HepG2 (cell line): ENCODE data around the gene SETD1B. TPM values are rescaled to one million over a fixed set of nuclear protein-coding genes. Genes with fewer than 3 reads are reported as not detected.
A peak's percentile ranks its signal among the peaks of the same experiment; 100 is the strongest.

Experiments used
- CEBPB ChIP-seq: IDR thresholded peaks from 2 replicates; pipeline ENCODE4 v1.6.1; 2011; ENCODE audit warnings: low read depth, low read length, improper control_type of control experiment, borderline replicate concordance
- KDM6A ChIP-seq: IDR thresholded peaks from 2 replicates; pipeline ENCODE4 v1.6.1; 2016; ENCODE audit warnings: low read depth
- MAFK ChIP-seq, 2 experiments: IDR thresholded peaks in 1 of 2; conservative IDR thresholded peaks in 1 of 2; 2 replicates each; pipeline ENCODE4 v1.6.1; 2011; ENCODE audit warnings: improper control_type of control experiment in 2 of 2, low read length in 2 of 2
- MXD4 ChIP-seq: IDR thresholded peaks from 2 replicates; pipeline ENCODE4 v1.6.1; 2016; ENCODE audit warnings: mild to moderate bottlenecking, missing biosample characterization, missing genetic modification reagents
- TCF7L2 ChIP-seq: IDR thresholded peaks from 2 replicates; pipeline ENCODE4 v1.6.1; 2011; ENCODE audit warnings: mild to moderate bottlenecking, low read depth, low read length, moderate library complexity
- ZC3H13 ChIP-seq: sonication (generic); formaldehyde crosslinking; IDR thresholded peaks from 2 replicates; pipeline ENCODE4 v1.8.1; 2023; ENCODE audit warnings: mild to moderate bottlenecking, missing genetic modification reagents, moderate library complexity
- ZNF124 ChIP-seq: sonication (generic); formaldehyde crosslinking; IDR thresholded peaks from 2 replicates; pipeline ENCODE4 v1.4.0; 2020; ENCODE audit warnings: missing genetic modification reagents
- ZNF205 ChIP-seq: IDR thresholded peaks from 2 replicates; pipeline ENCODE4 v1.6.1; 2018; ENCODE audit warnings: missing biosample characterization, missing genetic modification reagents
- ZNF326 ChIP-seq: sonication (generic); formaldehyde crosslinking; IDR thresholded peaks from 2 replicates; pipeline ENCODE4 v1.4.0; 2020; ENCODE audit warnings: missing genetic modification reagents, borderline replicate concordance
- ZNF337 ChIP-seq: sonication (generic); formaldehyde crosslinking; IDR thresholded peaks from 2 replicates; pipeline ENCODE4 v1.5.1; 2020; ENCODE audit warnings: missing genetic modification reagents, low read depth, mild to moderate bottlenecking, borderline replicate concordance
- ZNF441 ChIP-seq: sonication (generic); formaldehyde crosslinking; IDR thresholded peaks from 2 replicates; pipeline ENCODE4 v1.7.0; 2021; ENCODE audit warnings: missing genetic modification reagents, borderline replicate concordance
- ZNF530 ChIP-seq: sonication (generic); formaldehyde crosslinking; IDR thresholded peaks from 2 replicates; pipeline ENCODE4 v1.5.0; 2020; ENCODE audit warnings: low read depth, mild to moderate bottlenecking, missing genetic modification reagents
- polyA plus RNA-seq, 8 experiments: library from polyadenylated mRNA; depleted of rRNA in 3 of 8; stranded (reverse) in 7 of 8; unstranded in 1 of 8; fragments of >200 nt; fragmentation: Illumina TruSeq in 4 of 8; extraction: Trizol in 4 of 8; gene quantifications; 2 replicates each; pipeline versions ENCODE4 v1.2.1 to v1.2.3, GENCODE V29; 2011 to 2016; ENCODE audit warnings: low read depth in 4 of 8, missing spikeins in 1 of 8, mixed read lengths in 1 of 8; ENCODE audit not compliant: insufficient read depth in 1 of 8
- total RNA-seq, 5 experiments: library from RNA; depleted of rRNA; stranded (reverse); fragments of >200 nt; fragmentation: Illumina TruSeq; extraction: Trizol; gene quantifications; 2 replicates each; pipeline ENCODE4 v1.2.3, GENCODE V29; 2016; ENCODE audit warnings: low read depth in 1 of 5
- TF ChIP-seq, protein P1 (sequence below): IDR thresholded peaks from 2 replicates; pipeline ENCODE4 v1.6.1; 2016; ENCODE audit warnings: mild to moderate bottlenecking, missing biosample characterization, missing genetic modification reagents
- TF ChIP-seq, protein P2 (sequence below): sonication (generic); formaldehyde crosslinking; IDR thresholded peaks from 2 replicates; pipeline ENCODE4 v1.5.1; 2020; ENCODE audit warnings: missing genetic modification reagents, mild to moderate bottlenecking, borderline replicate concordance
- TF ChIP-seq, protein P3 (sequence below): sonication (generic); formaldehyde crosslinking; IDR thresholded peaks from 2 replicates; pipeline ENCODE4 v1.5.0; 2020; ENCODE audit warnings: missing genetic modification reagents, mild to moderate bottlenecking, borderline replicate concordance
- TF ChIP-seq, protein P4 (sequence below): sonication (generic); formaldehyde crosslinking; IDR thresholded peaks from 2 replicates; pipeline ENCODE4 v1.9.0; 2021; ENCODE audit warnings: missing genetic modification reagents, borderline replicate concordance
- TF ChIP-seq, protein P5 (sequence below): sonication (generic); formaldehyde crosslinking; IDR thresholded peaks from 2 replicates; pipeline ENCODE4 v1.8.1; 2022; ENCODE audit warnings: low read depth, mild to moderate bottlenecking, missing genetic modification reagents
- TF ChIP-seq, protein P6 (sequence below), 2 experiments: fragments of 450-650 bp in 1 of 2; sonication (generic) in 1 of 2; formaldehyde crosslinking; IDR thresholded peaks; 2 replicates each; pipeline versions ENCODE4 v1.5.0 to v1.8.0; 2020 to 2022; ENCODE audit warnings: mild to moderate bottlenecking in 1 of 2, missing genetic modification reagents in 1 of 2

The SETD1B gene
- total and polyA plus RNA-seq, 2 of the 13 experiments (the other 11 are each of a cell fraction or from before 2014, with no cell fraction given), result 1.1 to 1.4 TPM

DNA sequence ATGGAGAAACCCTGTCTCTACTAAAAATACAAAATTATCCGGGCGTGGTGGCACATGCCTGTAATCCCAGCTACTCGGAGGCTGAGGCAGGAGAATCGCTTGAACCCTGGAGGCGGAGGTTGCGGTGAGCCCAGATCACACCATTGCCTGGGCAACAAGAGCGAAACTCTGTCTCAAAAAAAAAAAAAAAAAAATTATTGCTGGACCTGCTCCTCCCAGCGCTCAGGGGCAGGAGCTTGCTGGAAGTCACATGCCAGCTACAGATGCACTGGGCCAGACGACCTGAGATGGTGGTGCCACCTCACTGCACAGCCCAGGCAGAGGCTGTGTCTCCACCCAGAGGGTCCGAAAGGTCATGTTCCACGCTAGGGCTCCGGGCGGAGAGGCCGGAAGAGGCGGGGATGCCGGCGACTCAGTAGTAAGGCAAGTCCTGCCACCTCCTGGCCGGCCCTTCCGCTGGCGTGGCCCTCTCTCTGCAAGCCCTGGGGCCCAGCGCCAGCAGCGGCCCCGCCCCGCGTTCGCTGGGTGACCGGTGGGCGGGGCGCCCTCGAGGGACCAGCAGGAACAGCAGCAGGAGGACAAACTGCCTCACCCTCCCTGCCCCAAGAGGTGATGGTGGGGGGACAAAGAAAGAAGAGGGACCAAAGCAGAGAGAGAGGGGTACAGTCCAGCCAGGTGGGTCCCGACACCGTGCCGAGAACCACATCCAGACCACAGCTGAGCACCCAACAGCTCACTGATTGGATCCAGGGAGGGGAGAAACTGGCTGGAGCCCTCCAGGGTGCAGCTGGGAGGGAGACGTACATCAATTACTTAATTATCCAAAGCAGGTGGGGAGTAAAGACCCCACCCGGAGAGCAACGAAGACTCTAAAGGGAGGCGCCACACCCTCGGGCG lies 6.7 kb upstream of the SETD1B start (continued):
- TF ChIP-seq, protein P1, sequence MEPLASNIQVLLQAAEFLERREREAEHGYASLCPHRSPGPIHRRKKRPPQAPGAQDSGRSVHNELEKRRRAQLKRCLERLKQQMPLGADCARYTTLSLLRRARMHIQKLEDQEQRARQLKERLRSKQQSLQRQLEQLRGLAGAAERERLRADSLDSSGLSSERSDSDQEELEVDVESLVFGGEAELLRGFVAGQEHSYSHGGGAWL (CRISPR knock-in tag), result no peak; the same call in 1 of the 2 replicates
- TF ChIP-seq ZNF337 (no peak), ZNF441 (CRISPR knock-in tag) (no peak), ZNF124 (CRISPR knock-in tag) (no peak), ZNF205 (0 out of 2 replicates have a peak, but pooled peaks have one; percentile 72), MAFK (conservative IDR thresholded peaks at IDR 0.05 in 1 of 2, IDR thresholded peaks at IDR 0.05 in 1 of 2; ENCODE audit: low read length in 2 of 2) (no peak), ZC3H13 (CRISPR knock-in tag) (no peak), KDM6A (CRISPR knock-in tag) (no peak), CEBPB (no peak), TCF7L2 (no peak), ZNF326 (CRISPR knock-in tag) (no peak), MXD4 (CRISPR knock-in tag) (peak; percentile 52; the same call in 1 of the 2 replicates), ZNF530 (no peak)
- TF ChIP-seq, protein P2, sequence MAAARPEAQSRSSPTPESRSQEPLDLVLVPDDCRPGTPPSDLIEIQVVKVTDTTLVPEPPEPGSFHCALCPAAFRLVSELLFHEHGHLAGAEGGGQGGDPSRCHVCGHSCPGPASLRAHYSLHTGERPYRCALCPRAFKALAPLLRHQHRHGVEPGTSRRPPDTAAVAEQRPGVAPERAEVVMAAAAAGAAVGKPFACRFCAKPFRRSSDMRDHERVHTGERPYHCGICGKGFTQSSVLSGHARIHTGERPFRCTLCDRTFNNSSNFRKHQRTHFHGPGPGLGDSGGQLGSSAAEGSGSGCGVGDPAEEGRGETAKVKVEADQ, result 0 out of 2 replicates have a peak, but pooled peaks have one; percentile 39
- TF ChIP-seq, protein P3, sequence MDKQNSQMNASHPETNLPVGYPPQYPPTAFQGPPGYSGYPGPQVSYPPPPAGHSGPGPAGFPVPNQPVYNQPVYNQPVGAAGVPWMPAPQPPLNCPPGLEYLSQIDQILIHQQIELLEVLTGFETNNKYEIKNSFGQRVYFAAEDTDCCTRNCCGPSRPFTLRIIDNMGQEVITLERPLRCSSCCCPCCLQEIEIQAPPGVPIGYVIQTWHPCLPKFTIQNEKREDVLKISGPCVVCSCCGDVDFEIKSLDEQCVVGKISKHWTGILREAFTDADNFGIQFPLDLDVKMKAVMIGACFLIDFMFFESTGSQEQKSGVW, result no peak
- TF ChIP-seq, protein P4, sequence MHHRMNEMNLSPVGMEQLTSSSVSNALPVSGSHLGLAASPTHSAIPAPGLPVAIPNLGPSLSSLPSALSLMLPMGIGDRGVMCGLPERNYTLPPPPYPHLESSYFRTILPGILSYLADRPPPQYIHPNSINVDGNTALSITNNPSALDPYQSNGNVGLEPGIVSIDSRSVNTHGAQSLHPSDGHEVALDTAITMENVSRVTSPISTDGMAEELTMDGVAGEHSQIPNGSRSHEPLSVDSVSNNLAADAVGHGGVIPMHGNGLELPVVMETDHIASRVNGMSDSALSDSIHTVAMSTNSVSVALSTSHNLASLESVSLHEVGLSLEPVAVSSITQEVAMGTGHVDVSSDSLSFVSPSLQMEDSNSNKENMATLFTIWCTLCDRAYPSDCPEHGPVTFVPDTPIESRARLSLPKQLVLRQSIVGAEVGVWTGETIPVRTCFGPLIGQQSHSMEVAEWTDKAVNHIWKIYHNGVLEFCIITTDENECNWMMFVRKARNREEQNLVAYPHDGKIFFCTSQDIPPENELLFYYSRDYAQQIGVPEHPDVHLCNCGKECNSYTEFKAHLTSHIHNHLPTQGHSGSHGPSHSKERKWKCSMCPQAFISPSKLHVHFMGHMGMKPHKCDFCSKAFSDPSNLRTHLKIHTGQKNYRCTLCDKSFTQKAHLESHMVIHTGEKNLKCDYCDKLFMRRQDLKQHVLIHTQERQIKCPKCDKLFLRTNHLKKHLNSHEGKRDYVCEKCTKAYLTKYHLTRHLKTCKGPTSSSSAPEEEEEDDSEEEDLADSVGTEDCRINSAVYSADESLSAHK (CRISPR knock-in tag), result no peak
- TF ChIP-seq, protein P5, sequence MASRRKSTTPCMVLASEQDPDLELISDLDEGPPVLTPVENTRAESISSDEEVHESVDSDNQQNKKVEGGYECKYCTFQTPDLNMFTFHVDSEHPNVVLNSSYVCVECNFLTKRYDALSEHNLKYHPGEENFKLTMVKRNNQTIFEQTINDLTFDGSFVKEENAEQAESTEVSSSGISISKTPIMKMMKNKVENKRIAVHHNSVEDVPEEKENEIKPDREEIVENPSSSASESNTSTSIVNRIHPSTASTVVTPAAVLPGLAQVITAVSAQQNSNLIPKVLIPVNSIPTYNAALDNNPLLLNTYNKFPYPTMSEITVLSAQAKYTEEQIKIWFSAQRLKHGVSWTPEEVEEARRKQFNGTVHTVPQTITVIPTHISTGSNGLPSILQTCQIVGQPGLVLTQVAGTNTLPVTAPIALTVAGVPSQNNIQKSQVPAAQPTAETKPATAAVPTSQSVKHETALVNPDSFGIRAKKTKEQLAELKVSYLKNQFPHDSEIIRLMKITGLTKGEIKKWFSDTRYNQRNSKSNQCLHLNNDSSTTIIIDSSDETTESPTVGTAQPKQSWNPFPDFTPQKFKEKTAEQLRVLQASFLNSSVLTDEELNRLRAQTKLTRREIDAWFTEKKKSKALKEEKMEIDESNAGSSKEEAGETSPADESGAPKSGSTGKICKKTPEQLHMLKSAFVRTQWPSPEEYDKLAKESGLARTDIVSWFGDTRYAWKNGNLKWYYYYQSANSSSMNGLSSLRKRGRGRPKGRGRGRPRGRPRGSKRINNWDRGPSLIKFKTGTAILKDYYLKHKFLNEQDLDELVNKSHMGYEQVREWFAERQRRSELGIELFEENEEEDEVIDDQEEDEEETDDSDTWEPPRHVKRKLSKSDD, result peak; percentile 77; the same call in 1 of the 2 replicates
- TF ChIP-seq, protein P6, sequence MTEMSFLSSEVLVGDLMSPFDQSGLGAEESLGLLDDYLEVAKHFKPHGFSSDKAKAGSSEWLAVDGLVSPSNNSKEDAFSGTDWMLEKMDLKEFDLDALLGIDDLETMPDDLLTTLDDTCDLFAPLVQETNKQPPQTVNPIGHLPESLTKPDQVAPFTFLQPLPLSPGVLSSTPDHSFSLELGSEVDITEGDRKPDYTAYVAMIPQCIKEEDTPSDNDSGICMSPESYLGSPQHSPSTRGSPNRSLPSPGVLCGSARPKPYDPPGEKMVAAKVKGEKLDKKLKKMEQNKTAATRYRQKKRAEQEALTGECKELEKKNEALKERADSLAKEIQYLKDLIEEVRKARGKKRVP (CRISPR knock-in tag; IDR thresholded peaks at IDR 0.05), result 0 out of 4 replicates have a peak, but pooled peaks of 1 of the 2 experiments have one; percentile 60
